Vagina (tissue), 2 donors: ENCODE measurements around the gene MYOZ3. TPM values are rescaled to one million over a fixed set of nuclear protein-coding genes. Genes with fewer than 3 reads are reported as not detected.

Experiments
- DNase-seq, 2 donors: peaks; one replicate each; pipeline ENCODE4 v3.0.0-alpha.2; 2017; ENCODE audit errors: extremely low spot score in 2 of 2
- H3K27ac ChIP-seq: fragments of 200-600 bp; sonication (generic); one replicate; pipeline ENCODE4 v1.5.1; 2019
- H3K27me3 ChIP-seq: fragments of 200-600 bp; sonication (generic); one replicate; pipeline ENCODE4 v1.5.1; 2019
- H3K36me3 ChIP-seq, 2 donors: fragments of 200-600 bp; sonication (generic); one replicate each; pipeline ENCODE4 v1.5.1; 2017 to 2019
- H3K4me1 ChIP-seq: fragments of 200-600 bp; sonication (generic); one replicate; pipeline ENCODE4 v1.5.1; 2019
- H3K4me3 ChIP-seq, 2 donors: fragments of 200-600 bp; sonication (generic); 1 replicate in 1 of 2; 2 replicates in 1 of 2; pipeline ENCODE4 v1.5.1; 2016 to 2019
- H3K9me3 ChIP-seq: fragments of 200-600 bp; sonication (generic); one replicate; pipeline ENCODE4 v1.5.1; 2019
- POLR2A ChIP-seq, 2 donors: fragments of 450-650 bp; IDR thresholded peaks; one replicate each; pipeline ENCODE4 v1.6.1; 2017; ENCODE audit warnings: antibody characterized with exemption in 2 of 2, mild to moderate bottlenecking in 2 of 2, moderate library complexity in 2 of 2
- POLR2AphosphoS5 ChIP-seq, 2 donors: sonication (generic); formaldehyde crosslinking; IDR thresholded peaks; one replicate each; pipeline ENCODE4 v1.9.0; 2017; ENCODE audit warnings: antibody characterized with exemption in 2 of 2, mild to moderate bottlenecking in 2 of 2, low read depth in 1 of 2; ENCODE audit not compliant: insufficient read depth in 1 of 2
- intact Hi-C: fragments of 100-400 bp; cut with DNase I; formaldehyde crosslinking; loops from one replicate; pipeline ENCODE4 v1.15.1; 2023
- total RNA-seq: library from RNA; depleted of rRNA; stranded (reverse); fragments of >200 nt; gene quantifications from one replicate; pipeline ENCODE4 v1.2.3, GENCODE V29; 2016
- TF ChIP-seq, protein P1 (sequence below), 3 experiments: fragments of 450-650 bp in 2 of 3; fragments of 200-600 bp in 1 of 3; sonication (generic) in 1 of 3; IDR thresholded peaks; one replicate each; pipeline ENCODE4 v1.5.1; 2017 to 2019; ENCODE audit warnings: antibody characterized with exemption in 3 of 3, mild to moderate bottlenecking in 2 of 3, moderate library complexity in 2 of 3

Gene MYOZ3
- total RNA-seq, 1 donor from 2014 or later = not detected

GRCh38 chr5:150619359-150620230 lies 41.5 kb upstream of the MYOZ3 start:
- DNase-seq = no peak
- Histone ChIP-seq H3K27ac (no peak overlapping the region), H3K36me3 (no peaks in the 10 kb centered on the region), H3K4me1 (peaks cover 28% of the 10 kb centered on the region), H3K4me3 (no peak overlapping the region), H3K9me3 (no peaks in the 10 kb centered on the region), H3K27me3 (no peaks in the 10 kb centered on the region)
- intact Hi-C loops = no loop called here
- peak in 1 of 2 donors; percentile 57 for TF ChIP-seq POLR2AphosphoS5 (IDR thresholded peaks at IDR 0.05; ENCODE audit: insufficient read depth in 1 of 2, low read depth in 1 of 2)
- TF ChIP-seq, protein P1, sequence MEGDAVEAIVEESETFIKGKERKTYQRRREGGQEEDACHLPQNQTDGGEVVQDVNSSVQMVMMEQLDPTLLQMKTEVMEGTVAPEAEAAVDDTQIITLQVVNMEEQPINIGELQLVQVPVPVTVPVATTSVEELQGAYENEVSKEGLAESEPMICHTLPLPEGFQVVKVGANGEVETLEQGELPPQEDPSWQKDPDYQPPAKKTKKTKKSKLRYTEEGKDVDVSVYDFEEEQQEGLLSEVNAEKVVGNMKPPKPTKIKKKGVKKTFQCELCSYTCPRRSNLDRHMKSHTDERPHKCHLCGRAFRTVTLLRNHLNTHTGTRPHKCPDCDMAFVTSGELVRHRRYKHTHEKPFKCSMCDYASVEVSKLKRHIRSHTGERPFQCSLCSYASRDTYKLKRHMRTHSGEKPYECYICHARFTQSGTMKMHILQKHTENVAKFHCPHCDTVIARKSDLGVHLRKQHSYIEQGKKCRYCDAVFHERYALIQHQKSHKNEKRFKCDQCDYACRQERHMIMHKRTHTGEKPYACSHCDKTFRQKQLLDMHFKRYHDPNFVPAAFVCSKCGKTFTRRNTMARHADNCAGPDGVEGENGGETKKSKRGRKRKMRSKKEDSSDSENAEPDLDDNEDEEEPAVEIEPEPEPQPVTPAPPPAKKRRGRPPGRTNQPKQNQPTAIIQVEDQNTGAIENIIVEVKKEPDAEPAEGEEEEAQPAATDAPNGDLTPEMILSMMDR (IDR thresholded peaks at IDR 0.05) = no peak

- TF ChIP-seq POLR2AphosphoS5 (IDR thresholded peaks at IDR 0.05; ENCODE audit: insufficient read depth in 1 of 2, low read depth in 1 of 2) (no peak), POLR2A (IDR thresholded peaks at IDR 0.05) (no peak)
- TF ChIP-seq, protein P1 (IDR thresholded peaks at IDR 0.05) = no peak
- Histone ChIP-seq H3K27ac (no peak overlapping the region), H3K27me3 (no peaks in the 10 kb centered on the region), H3K4me1 (peaks cover 27% of the 10 kb centered on the region), H3K9me3 (no peaks in the 10 kb centered on the region), H3K36me3 (no peaks in the 10 kb centered on the region), H3K4me3 (no peak overlapping the region)
- intact Hi-C loops = no loop called here
- no peak for DNase-seq
Observed at GRCh38 chr5:150621301-150621700, 39.8 kb upstream of the MYOZ3 start.

GRCh38 chr5:150622157-150622556 lies 38.9 kb upstream of the MYOZ3 start:
- peaks cover 33% of the 10 kb centered on the region for H3K4me1 ChIP-seq
- H3K27me3 ChIP-seq = no peaks in the 10 kb centered on the region
- TF ChIP-seq, protein P1 (IDR thresholded peaks at IDR 0.05) = no peak
- no peak for TF ChIP-seq POLR2AphosphoS5 (IDR thresholded peaks at IDR 0.05; ENCODE audit: insufficient read depth in 1 of 2, low read depth in 1 of 2)
- no peak for TF ChIP-seq POLR2A (IDR thresholded peaks at IDR 0.05)
- intact Hi-C loops = no loop called here
- H3K27ac ChIP-seq = no peak overlapping the region
- no peak for DNase-seq
- H3K4me3 ChIP-seq = no peak overlapping the region
- no peaks in the 10 kb centered on the region for H3K36me3 ChIP-seq
- H3K9me3 ChIP-seq = no peaks in the 10 kb centered on the region

DNA sequence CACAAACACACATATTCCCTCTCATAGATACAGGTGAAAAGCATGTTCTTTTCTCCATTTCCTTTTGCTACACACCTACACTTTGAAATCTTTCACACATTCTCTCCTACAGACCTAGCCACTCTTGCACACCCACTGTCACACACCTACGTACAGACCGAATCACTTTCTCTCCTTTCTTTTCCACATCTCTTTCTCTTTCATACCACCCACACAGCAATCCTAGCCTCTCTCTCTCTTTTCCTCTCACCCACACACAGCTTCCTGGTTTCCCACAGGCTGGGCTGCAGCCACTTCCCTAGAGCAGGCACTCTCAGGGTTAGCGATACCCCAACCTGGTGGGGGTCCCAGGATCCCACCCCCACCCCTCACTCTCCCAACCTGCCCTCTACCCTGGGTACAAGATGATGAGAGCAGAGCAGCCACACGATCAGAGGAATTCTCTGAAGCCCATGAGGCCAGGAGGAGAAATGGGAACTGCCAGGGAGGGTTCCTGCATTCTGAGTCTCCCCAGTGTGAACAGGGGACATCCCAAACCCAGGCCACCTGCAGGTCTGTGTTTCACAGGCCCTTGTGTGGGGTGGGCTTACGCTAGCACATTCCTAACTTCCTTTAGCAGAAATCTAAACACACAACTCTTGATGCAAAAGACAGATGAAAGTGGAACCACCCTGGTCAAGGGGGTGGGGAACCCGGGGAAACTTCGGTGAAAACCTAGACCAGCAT lies 37.7 kb upstream of the MYOZ3 start:
- peaks cover 43% of the 10 kb centered on the region for H3K4me1 ChIP-seq

More for the DNA sequence above, 37.7 kb upstream of the MYOZ3 start:
- Histone ChIP-seq H3K27ac (no peak overlapping the region), H3K9me3 (no peaks in the 10 kb centered on the region), H3K36me3 (no peaks in the 10 kb centered on the region), H3K4me3 (no peak overlapping the region), H3K27me3 (no peaks in the 10 kb centered on the region)
- TF ChIP-seq POLR2AphosphoS5 (IDR thresholded peaks at IDR 0.05; ENCODE audit: insufficient read depth in 1 of 2, low read depth in 1 of 2) = no peak
- TF ChIP-seq, protein P1 (IDR thresholded peaks at IDR 0.05) = no peak
- TF ChIP-seq POLR2A (IDR thresholded peaks at IDR 0.05) = no peak
- intact Hi-C loops = no loop called here
- no peak for DNase-seq
